ENCODE results near the gene VDR.
A peak's percentile ranks its signal among the peaks of the same experiment; 100 is the strongest.

VDR gene

GRCh38 chr12:47904713-47905709, at the start of gene VDR:
TSS of gene VDR (minus strand) at chr12:47904994. CDS start at chr12:47879113, 25,881 bp downstream.
- H3K4me1 Mint-ChIP-seq = peaks cover 48% of the 10 kb centered on the region

GRCh38 chr12:47954058-47954457, 49.3 kb upstream of the VDR start:
- Mint-ChIP-seq H3K4me3 (no peak overlapping the region), H3K27me3 (peaks cover 36% of the 10 kb centered on the region), H3K4me1 (peaks cover 11% of the 10 kb centered on the region), H3K9me3 (no peaks in the 10 kb centered on the region), H3K27ac (no peak overlapping the region)
- ATAC-seq = no peak
- DNase-seq = no peak

More at GRCh38 chr12:47904713-47905709, at the start of gene VDR:
- Mint-ChIP-seq H3K27ac (peak within 1 kb of the TSS; percentile 94 to 96), H3K9me3 (no peaks in the 10 kb centered on the region), H3K4me3 (peak within 1 kb of the TSS; percentile 89 to 90), H3K27me3 (peaks cover 45% of the 10 kb centered on the region)
- ATAC-seq = peak; percentile 86
- DNase-seq = peak; percentile 81 to 82

DNA sequence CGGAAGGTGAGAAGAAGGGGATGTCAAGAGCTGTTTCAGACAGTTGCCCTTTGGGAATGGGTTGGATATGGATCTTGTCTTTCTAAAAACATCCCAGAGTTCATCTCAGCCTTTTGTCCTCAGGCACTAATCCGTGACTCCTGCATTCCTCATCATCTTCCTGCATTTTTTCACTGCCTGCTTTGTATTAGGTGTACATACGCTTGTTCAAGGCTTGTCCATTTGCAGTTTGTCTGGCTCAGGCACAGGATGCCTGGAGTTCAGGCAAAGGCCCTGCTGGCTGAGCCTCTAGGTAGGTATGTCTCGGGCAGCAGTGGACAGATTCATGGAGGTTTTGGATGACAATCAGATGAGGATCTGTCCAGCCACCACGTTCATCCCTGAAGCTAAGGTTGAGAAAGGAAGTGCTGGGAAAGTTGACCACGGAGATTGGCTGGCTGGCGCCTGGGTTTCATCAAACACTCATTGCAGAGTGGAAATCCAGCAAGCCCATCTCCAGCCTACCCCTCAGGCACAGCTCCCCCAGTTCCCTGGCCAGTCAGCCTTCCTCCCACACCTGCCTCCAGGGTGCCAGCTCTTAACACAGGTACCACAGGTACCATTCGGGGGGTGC, 46.2 kb upstream of the VDR start:
- Mint-ChIP-seq H3K9me3 (no peaks in the 10 kb centered on the region), H3K4me3 (no peak overlapping the region), H3K27ac (no peak overlapping the region), H3K4me1 (peaks cover 19% of the 10 kb centered on the region), H3K27me3 (peaks cover 41% of the 10 kb centered on the region)
- DNase-seq (no peak), ATAC-seq (no peak)

DNA sequence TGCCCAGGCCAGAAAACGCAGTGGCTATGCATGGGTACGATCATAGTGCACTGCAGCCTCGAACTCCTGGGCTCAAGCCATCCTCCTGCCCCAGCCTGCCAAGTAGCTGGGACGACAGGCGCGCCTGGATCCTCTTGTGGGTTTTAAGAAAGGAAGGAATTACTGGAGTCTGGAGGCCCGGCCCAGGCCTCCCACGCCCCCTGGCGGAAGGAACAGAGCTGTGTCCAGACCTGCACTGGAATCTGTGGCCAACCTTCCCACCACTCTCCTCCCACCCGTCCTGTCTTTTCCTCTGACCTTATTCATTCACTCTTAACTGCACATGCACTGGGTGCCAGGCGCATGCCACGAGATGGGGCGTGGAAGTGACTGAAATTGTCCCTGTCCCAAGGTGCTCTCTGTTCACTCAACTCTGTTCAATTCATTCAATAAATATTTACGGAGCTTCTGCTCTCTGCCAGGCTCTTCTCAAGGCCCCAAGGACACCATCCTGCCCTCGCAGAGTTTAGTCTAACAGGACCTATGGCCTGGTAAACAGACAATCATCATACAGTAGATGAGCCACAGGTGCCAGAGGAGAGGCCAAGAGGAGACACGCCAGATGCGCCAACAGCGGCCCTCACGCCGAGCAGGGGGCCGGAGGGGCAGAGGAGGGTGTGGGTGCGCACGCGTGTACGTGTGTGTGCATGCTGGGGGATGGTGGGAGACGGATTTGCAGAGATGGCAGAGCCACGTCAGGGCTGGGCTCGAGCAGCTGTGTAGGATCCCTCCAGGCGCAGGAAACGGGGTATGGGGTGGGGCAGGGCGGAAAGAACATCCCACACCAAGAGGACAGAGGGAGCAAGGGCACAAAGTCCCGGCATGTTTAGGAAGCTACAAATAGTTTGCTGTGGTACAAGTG, 44.9 kb upstream of the VDR start:
- Mint-ChIP-seq H3K27me3 (peaks cover 36% of the 10 kb centered on the region), H3K27ac (peak overlapping the region in 1 of 2 donors; percentile 86), H3K9me3 (no peaks in the 10 kb centered on the region), H3K4me3 (no peak overlapping the region), H3K4me1 (peaks cover 19% of the 10 kb centered on the region)
- DNase-seq (peak; percentile 27 to 34), ATAC-seq (peak; percentile 74)

DNA sequence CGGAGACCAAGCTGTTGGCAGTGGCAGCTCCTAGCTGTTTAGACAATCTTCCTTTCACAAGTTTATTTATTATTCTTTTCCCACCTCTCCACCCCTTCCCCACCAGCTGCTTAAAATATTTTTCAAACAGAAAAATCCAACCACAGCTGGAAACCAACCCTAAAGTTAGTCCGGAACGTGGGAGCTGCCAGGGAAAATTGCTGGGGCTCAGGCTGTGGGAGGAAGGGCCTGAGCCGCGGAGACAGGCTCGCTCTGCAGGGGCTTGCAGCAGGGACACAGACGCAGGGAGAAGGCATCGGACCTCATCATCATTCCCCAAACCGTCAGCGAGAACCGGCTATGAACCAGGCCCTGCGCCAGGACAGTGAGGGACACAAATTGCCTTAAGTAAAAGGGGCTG, 42.5 kb upstream of the VDR start:
- Mint-ChIP-seq H3K9me3 (no peaks in the 10 kb centered on the region), H3K27me3 (peaks cover 52% of the 10 kb centered on the region), H3K4me1 (peaks cover 19% of the 10 kb centered on the region), H3K27ac (no peak overlapping the region), H3K4me3 (no peak overlapping the region)
- no peak for DNase-seq
- no peak for ATAC-seq

DNA sequence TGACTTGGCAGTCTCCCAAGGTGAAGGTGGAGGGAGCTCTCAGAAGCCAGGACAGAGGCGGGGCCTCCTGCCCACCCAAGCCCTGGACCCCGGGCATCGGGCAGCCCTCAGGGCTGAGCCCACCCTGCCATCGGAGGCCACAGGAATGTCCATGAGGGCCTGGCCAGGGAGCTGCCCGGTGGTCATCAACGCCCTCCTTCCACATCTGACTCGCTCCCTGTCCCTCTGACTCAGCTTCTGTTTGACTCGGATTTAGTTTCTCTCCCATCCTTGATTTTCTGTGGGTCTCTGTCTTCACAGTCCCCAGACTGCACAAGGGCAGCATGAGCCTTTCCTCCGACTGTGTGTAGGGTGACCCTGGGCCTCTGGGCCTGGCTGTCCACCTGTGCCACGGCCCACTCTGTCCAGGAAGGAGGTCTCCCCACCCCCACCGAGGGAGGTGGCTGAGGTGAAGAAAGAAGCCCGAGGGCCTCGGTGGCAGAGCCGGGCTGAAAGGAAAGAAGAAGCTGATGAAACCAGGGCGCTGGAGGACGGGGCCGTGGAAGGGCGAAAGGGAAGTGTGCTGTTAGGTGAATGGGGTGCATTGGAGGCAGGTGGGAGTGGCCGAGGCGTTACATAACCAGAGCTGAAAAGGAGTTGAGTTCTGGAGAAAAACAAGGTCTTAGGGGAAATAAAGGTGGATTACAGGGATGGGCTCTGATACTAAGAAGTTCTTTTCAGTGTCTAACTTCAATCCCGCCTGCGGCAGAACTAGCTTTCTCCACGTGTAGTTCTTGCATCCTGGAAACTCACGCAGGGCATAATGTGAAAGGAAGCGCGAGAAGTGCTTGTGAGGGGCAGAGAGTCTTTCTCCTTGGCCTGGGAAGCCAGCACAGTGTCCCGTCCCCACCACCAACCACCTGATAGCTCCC, 41.9 kb upstream of the VDR start:
- Mint-ChIP-seq H3K9me3 (no peaks in the 10 kb centered on the region), H3K27me3 (peaks cover 51% of the 10 kb centered on the region), H3K4me1 (peaks cover 20% of the 10 kb centered on the region), H3K4me3 (no peak overlapping the region), H3K27ac (peak overlapping the region in 1 of 2 donors; percentile 62)
- ATAC-seq = no peak
- DNase-seq = no peak

- H3K4me3 Mint-ChIP-seq = no peak overlapping the region
- no peak overlapping the region for H3K27ac Mint-ChIP-seq
- peaks cover 31% of the 10 kb centered on the region for H3K4me1 Mint-ChIP-seq
- ATAC-seq = no peak
- H3K27me3 Mint-ChIP-seq = peaks cover 54% of the 10 kb centered on the region
- DNase-seq = no peak
- no peaks in the 10 kb centered on the region for H3K9me3 Mint-ChIP-seq
Observed at GRCh38 chr12:47945341-47945728, 40.5 kb upstream of the VDR start.

DNA sequence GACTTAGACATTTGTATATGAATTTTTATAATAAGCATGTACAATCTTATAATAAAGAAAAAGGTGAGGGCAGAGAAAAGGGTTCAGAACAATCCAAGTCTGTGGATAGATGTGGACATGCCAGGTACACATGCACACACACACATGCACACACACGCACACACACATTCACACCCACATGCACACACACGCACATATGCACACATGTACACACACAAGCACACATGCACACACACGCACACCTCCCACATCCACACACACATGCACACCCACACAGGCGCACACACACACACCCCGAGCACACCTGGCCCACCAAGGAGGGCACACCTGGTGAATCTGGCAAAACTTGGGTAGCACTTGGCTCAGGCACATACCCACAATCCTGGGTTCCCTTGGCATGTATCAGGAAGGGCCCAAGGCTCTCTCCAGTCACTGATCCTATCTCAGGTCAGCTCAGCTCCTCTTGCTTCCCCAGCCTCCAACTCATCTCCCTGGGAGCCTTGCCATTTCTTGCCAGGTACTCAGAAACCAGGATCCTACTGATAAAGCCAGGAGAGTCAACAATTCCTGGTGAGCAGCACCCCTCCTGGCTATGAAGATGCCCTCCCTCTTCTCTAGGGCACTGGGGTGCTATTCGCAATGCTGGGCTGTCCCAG, 40.0 kb upstream of the VDR start:
- Mint-ChIP-seq H3K27me3 (peaks cover 49% of the 10 kb centered on the region), H3K4me3 (no peak overlapping the region), H3K27ac (no peak overlapping the region), H3K4me1 (peaks cover 27% of the 10 kb centered on the region), H3K9me3 (no peaks in the 10 kb centered on the region)
- ATAC-seq = no peak
- no peak for DNase-seq

- no peak for ATAC-seq
- H3K27ac Mint-ChIP-seq = no peak overlapping the region
- DNase-seq = no peak
- H3K27me3 Mint-ChIP-seq = peaks cover 46% of the 10 kb centered on the region
- peaks cover 19% of the 10 kb centered on the region for H3K4me1 Mint-ChIP-seq
- H3K9me3 Mint-ChIP-seq = no peaks in the 10 kb centered on the region
- no peak overlapping the region for H3K4me3 Mint-ChIP-seq
Observed at GRCh38 chr12:47943623-47944340, 39.0 kb upstream of the VDR start.

DNA sequence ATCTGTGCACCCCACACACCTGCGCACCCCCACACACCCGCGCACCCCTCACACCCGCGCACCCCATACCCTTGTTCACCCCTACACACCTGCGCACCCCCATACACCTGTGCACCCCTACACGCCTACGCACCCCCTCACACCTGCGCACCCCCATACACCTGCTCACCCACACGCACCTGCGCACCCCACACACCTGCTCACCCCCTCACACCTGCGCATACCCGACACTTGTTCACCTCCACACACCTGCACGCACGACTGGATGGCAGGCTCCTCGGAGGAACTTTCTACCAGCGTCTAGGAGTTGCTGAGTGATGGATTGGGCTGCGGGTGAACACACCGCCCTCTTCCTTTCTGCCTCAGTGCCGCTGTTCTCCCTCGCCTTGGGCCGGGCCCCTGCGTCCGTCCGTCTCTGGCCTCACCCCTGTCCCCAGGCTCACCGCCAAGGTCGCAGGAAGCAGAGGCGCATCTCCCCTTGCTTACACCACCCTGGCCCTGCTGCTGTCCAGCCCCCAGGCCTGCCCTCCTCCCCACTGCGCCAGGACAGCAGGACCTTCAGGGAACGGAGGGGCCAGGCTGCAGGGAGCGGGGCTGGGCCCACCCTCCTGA, 37.9 kb upstream of the VDR start:
- no peaks in the 10 kb centered on the region for H3K9me3 Mint-ChIP-seq
- DNase-seq = no peak
- H3K4me3 Mint-ChIP-seq = no peak overlapping the region
- peak; percentile 74 for ATAC-seq
- H3K27ac Mint-ChIP-seq = no peak overlapping the region
- H3K27me3 Mint-ChIP-seq = peaks cover 46% of the 10 kb centered on the region
- peaks cover 19% of the 10 kb centered on the region for H3K4me1 Mint-ChIP-seq

DNA sequence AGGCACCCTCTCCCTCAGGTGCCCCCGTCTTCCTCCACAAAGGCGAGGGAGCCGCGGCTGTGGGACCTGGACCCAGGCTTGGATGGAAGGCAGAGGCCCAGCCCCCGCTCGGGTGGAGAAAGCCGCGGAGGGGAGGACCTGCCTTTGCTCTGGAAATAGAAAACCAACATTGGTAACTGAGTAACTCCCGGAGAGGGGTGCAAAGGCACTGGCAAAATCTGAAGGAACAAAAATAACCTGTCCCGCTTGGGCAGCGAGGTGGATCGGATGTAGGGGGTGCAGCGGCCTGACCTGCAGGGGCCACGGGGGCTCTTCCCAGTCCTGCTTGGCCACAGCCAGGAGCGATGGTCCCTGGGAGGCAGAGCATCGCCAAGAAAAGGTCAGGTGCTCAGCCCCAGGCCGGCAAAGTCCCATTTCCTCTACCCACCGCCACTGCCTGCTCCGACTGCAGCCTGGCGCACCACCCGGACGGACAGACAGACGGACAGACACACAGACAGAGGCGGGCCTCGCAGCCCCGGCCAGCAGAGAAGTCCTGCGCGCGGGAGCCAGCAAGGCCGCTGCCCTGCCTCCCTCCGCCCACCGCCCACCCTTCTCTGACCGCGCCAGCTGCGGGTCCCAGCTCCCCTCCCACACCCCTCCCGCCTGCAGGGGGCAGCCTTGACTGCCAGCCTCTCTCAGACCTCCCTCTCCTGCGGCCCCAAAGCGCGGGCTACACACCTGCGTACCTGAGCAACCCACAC, 37.2 kb upstream of the VDR start:
- DNase-seq (peak; percentile 19 to 52), ATAC-seq (peak; percentile 75)
- Mint-ChIP-seq H3K4me3 (no peak overlapping the region), H3K27ac (no peak overlapping the region), H3K27me3 (peaks cover 42% of the 10 kb centered on the region), H3K9me3 (no peaks in the 10 kb centered on the region), H3K4me1 (peaks cover 19% of the 10 kb centered on the region)

- ATAC-seq (no peak), DNase-seq (no peak)
- Mint-ChIP-seq H3K27me3 (peaks cover 36% of the 10 kb centered on the region), H3K4me3 (no peak overlapping the region), H3K27ac (peak overlapping the region in 1 of 2 donors; percentile 12), H3K4me1 (peaks cover 13% of the 10 kb centered on the region), H3K9me3 (no peaks in the 10 kb centered on the region)
Observed at GRCh38 chr12:47941475-47941780, 36.6 kb upstream of the VDR start.

Data from stimulated activated naive CD8-positive, alpha-beta T cell treated with anti-CD3 and anti-CD28 coated beads, Interleukin-15, amount 100 ng/mL, for 72 hours (primary cell).